HEK293 (cell line): ENCODE results near the gene TAS2R38.

Experiments used
- CTCF ChIA-PET: fragments of 350-600 bp; formaldehyde crosslinking; extraction: SDS; loops from one replicate; lab custom pipeline; 2021; ENCODE audit warnings: antibody characterized with exemption; lab: Yijun Ruan, JAX
- POLR2A ChIA-PET: fragments of 300-600 bp; formaldehyde crosslinking; extraction: SDS; loops from one replicate; lab custom pipeline; 2020; ENCODE audit warnings: antibody characterized with exemption, inconsistent platforms; lab: Yijun Ruan, JAX
- H3K27ac ChIP-seq: fragments of 200-500 bp; sonication (Bioruptor generic); 2 replicates; pipeline ENCODE4 v1.5.1; 2014; ENCODE audit warnings: low read depth, low read length, control low read depth, inconsistent platforms; ENCODE audit errors: extremely low read depth
- H3K36me3 ChIP-seq, 2 experiments: fragments of 200-500 bp in 1 of 2; sonication (Bioruptor generic) in 1 of 2; 1 replicate in 1 of 2; 2 replicates in 1 of 2; pipeline ENCODE4 v1.5.1; 2014 to 2017; ENCODE audit warnings: inconsistent platforms in 2 of 2, low read length in 2 of 2; ENCODE audit not compliant: control insufficient read depth in 2 of 2, insufficient read depth in 1 of 2
- H3K4me1 ChIP-seq: fragments of 200-500 bp; sonication (Bioruptor generic); 2 replicates; pipeline ENCODE4 v1.5.1; 2014; ENCODE audit warnings: mild to moderate bottlenecking, low read length, inconsistent platforms; ENCODE audit not compliant: control insufficient read depth, insufficient read depth
- H3K4me3 ChIP-seq: 2 replicates; pipeline ENCODE4 v1.5.1; 2011; ENCODE audit warnings: low read depth, mild to moderate bottlenecking, control low read depth, low read length, moderate library complexity
- H3K9me3 ChIP-seq: fragments of 200-500 bp; sonication (Bioruptor generic); 2 replicates; pipeline ENCODE4 v1.5.1; 2014; ENCODE audit warnings: low read depth, low read length, inconsistent platforms; ENCODE audit not compliant: control insufficient read depth, insufficient read depth
- HOXC10 ChIP-seq: sonication (generic); formaldehyde crosslinking; IDR thresholded peaks from 2 replicates; pipeline ENCODE4 v1.8.1; 2023; ENCODE audit warnings: mild to moderate bottlenecking, missing genetic modification reagents
- REST ChIP-seq: fragments of 450-650 bp; formaldehyde crosslinking; IDR thresholded peaks from 2 replicates; pipeline ENCODE4 v1.5.1; 2016; ENCODE audit warnings: missing biosample characterization, missing genetic modification characterization
- WT1 ChIP-seq: fragments of 450-650 bp; formaldehyde crosslinking; IDR thresholded peaks from 2 replicates; pipeline ENCODE4 v1.5.1; 2016; ENCODE audit warnings: missing biosample characterization, missing genetic modification characterization
- ZBTB48 ChIP-seq: fragments of 450-650 bp; formaldehyde crosslinking; IDR thresholded peaks from 2 replicates; pipeline ENCODE4 v1.5.1; 2016; ENCODE audit warnings: missing biosample characterization, missing genetic modification characterization
- ZEB2 ChIP-seq: fragments of 450-650 bp; formaldehyde crosslinking; IDR thresholded peaks from 2 replicates; pipeline ENCODE4 v1.5.1; 2016; ENCODE audit warnings: missing biosample characterization, missing genetic modification characterization
- ZNF10 ChIP-seq: fragments of 450-650 bp; formaldehyde crosslinking; IDR thresholded peaks from 2 replicates; pipeline ENCODE4 v1.5.1; 2017; ENCODE audit warnings: missing biosample characterization, missing genetic modification characterization
- ZNF184 ChIP-seq: fragments of 450-650 bp; IDR thresholded peaks from 2 replicates; pipeline ENCODE4 v1.5.1; 2018; ENCODE audit warnings: missing biosample characterization, mild to moderate bottlenecking, missing genetic modification characterization
- ZNF354C ChIP-seq: fragments of 450-650 bp; formaldehyde crosslinking; IDR thresholded peaks from 2 replicates; pipeline ENCODE4 v1.5.1; 2016; ENCODE audit warnings: missing biosample characterization, missing genetic modification characterization, low read depth, borderline replicate concordance
- ZNF394 ChIP-seq: fragments of 450-650 bp; formaldehyde crosslinking; IDR thresholded peaks from 2 replicates; pipeline ENCODE4 v1.5.1; 2016; ENCODE audit warnings: missing biosample characterization, missing genetic modification characterization, mild to moderate bottlenecking, moderate library complexity, borderline replicate concordance
- ZNF747 ChIP-seq: fragments of 450-650 bp; formaldehyde crosslinking; IDR thresholded peaks from 2 replicates; pipeline ENCODE4 v1.5.1; 2016; ENCODE audit warnings: missing biosample characterization, missing genetic modification characterization
- ZSCAN30 ChIP-seq: fragments of 450-650 bp; IDR thresholded peaks from 2 replicates; pipeline ENCODE4 v1.5.1; 2018; ENCODE audit warnings: missing biosample characterization, mild to moderate bottlenecking, missing genetic modification characterization, moderate library complexity
- ZSCAN4 ChIP-seq: fragments of 450-650 bp; formaldehyde crosslinking; IDR thresholded peaks from 2 replicates; pipeline ENCODE4 v1.5.1; 2017; ENCODE audit warnings: missing biosample characterization, missing genetic modification characterization
- TF ChIP-seq, protein P1 (sequence below): fragments of 450-650 bp; formaldehyde crosslinking; IDR thresholded peaks from 2 replicates; pipeline ENCODE4 v1.5.1; 2016; ENCODE audit warnings: missing biosample characterization, missing genetic modification characterization, borderline replicate concordance
- TF ChIP-seq, protein P2 (sequence below): fragments of 450-650 bp; formaldehyde crosslinking; IDR thresholded peaks from 2 replicates; pipeline ENCODE4 v1.5.1; 2017; ENCODE audit warnings: missing biosample characterization, missing genetic modification characterization
- TF ChIP-seq, protein P3 (sequence below): fragments of 450-650 bp; formaldehyde crosslinking; IDR thresholded peaks from 2 replicates; pipeline ENCODE4 v1.5.1; 2016; ENCODE audit warnings: missing biosample characterization, missing genetic modification characterization
- TF ChIP-seq, protein P4 (sequence below): fragments of 450-650 bp; formaldehyde crosslinking; IDR thresholded peaks from 2 replicates; pipeline ENCODE4 v1.5.1; 2016; ENCODE audit warnings: missing biosample characterization, missing genetic modification characterization
- TF ChIP-seq, protein P5 (sequence below): fragments of 450-650 bp; formaldehyde crosslinking; IDR thresholded peaks from 2 replicates; pipeline ENCODE4 v1.5.1; 2017; ENCODE audit warnings: missing biosample characterization, mild to moderate bottlenecking, missing genetic modification characterization, moderate library complexity
- TF ChIP-seq, protein P6 (sequence below): fragments of 450-650 bp; formaldehyde crosslinking; IDR thresholded peaks from 2 replicates; pipeline ENCODE4 v1.5.1; 2016; ENCODE audit warnings: missing biosample characterization, missing genetic modification characterization

TAS2R38 gene

DNA sequence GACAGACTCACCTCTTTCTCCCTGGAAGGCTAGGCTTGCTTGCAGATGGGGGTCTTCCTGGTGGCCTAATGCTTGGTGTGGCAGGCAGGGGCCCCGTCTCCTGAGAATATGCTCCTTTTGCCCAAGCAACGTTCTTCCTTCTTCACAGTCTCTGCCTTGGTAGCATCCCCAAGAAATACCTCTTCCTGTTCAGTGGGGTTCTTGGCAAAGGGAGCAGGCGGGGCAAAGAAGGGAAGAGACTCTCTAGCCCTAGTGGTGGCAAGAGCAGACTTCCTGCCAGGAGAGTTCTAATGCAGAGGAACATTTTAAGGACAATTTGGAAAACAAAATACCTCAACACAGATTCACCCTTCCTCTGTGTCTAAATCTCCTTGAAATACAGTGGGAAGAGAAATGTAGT, 26.8 kb downstream of the TAS2R38 start, which contains the start of gene CLEC5A (continued):
- TF ChIP-seq, protein P1, sequence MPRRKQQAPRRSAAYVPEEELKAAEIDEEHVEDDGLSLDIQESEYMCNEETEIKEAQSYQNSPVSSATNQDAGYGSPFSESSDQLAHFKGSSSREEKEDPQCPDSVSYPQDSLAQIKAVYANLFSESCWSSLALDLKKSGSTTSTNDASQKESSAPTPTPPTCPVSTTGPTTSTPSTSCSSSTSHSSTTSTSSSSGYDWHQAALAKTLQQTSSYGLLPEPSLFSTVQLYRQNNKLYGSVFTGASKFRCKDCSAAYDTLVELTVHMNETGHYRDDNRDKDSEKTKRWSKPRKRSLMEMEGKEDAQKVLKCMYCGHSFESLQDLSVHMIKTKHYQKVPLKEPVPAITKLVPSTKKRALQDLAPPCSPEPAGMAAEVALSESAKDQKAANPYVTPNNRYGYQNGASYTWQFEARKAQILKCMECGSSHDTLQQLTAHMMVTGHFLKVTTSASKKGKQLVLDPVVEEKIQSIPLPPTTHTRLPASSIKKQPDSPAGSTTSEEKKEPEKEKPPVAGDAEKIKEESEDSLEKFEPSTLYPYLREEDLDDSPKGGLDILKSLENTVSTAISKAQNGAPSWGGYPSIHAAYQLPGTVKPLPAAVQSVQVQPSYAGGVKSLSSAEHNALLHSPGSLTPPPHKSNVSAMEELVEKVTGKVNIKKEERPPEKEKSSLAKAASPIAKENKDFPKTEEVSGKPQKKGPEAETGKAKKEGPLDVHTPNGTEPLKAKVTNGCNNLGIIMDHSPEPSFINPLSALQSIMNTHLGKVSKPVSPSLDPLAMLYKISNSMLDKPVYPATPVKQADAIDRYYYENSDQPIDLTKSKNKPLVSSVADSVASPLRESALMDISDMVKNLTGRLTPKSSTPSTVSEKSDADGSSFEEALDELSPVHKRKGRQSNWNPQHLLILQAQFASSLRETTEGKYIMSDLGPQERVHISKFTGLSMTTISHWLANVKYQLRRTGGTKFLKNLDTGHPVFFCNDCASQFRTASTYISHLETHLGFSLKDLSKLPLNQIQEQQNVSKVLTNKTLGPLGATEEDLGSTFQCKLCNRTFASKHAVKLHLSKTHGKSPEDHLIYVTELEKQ (tag by site-specific recombination), result no peak
- no peak for TF ChIP-seq ZNF354C (tag by site-specific recombination)
- TF ChIP-seq ZEB2, result no peak
- no peak for TF ChIP-seq ZNF747 (tag by site-specific recombination)
- TF ChIP-seq ZNF394 (tag by site-specific recombination), result no peak
- no peak for TF ChIP-seq ZNF184
- TF ChIP-seq, protein P2, sequence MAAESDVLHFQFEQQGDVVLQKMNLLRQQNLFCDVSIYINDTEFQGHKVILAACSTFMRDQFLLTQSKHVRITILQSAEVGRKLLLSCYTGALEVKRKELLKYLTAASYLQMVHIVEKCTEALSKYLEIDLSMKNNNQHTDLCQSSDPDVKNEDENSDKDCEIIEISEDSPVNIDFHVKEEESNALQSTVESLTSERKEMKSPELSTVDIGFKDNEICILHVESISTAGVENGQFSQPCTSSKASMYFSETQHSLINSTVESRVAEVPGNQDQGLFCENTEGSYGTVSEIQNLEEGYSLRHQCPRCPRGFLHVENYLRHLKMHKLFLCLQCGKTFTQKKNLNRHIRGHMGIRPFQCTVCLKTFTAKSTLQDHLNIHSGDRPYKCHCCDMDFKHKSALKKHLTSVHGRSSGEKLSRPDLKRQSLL (tag by site-specific recombination), result no peak
- TF ChIP-seq, protein P3, sequence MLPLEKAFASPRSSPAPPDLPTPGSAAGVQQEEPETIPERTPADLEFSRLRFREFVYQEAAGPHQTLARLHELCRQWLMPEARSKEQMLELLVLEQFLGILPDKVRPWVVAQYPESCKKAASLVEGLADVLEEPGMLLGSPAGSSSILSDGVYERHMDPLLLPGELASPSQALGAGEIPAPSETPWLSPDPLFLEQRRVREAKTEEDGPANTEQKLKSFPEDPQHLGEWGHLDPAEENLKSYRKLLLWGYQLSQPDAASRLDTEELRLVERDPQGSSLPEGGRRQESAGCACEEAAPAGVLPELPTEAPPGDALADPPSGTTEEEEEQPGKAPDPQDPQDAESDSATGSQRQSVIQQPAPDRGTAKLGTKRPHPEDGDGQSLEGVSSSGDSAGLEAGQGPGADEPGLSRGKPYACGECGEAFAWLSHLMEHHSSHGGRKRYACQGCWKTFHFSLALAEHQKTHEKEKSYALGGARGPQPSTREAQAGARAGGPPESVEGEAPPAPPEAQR (tag by site-specific recombination), result no peak

DNA sequence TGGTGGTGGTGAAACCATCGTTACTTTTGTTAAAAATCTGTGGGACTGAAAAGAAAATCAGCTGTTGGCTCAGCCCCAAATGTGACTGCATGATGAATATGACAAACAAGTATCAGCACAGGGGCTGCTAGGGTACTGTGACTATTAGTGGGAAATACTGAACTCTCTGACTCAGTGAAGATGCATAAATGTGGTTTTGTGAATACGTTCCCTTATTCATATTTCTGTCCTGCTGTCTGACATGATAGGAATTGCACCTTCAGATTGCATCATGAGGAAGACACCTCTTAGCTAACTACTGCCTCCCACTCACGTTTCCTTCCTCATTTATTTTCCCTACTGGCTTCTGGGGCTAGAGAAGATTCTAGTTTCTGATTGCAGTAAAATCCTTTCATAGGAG, 28.2 kb downstream of the TAS2R38 start:
- ChIA-PET POLR2A (no interaction called here), CTCF (no interaction called here)
- no peak overlapping the region for H3K27ac ChIP-seq

GRCh38 chr7:141944811-141945210, 28.8 kb downstream of the TAS2R38 start:
- POLR2A ChIA-PET, result no interaction called here
- TF ChIP-seq, protein P4, sequence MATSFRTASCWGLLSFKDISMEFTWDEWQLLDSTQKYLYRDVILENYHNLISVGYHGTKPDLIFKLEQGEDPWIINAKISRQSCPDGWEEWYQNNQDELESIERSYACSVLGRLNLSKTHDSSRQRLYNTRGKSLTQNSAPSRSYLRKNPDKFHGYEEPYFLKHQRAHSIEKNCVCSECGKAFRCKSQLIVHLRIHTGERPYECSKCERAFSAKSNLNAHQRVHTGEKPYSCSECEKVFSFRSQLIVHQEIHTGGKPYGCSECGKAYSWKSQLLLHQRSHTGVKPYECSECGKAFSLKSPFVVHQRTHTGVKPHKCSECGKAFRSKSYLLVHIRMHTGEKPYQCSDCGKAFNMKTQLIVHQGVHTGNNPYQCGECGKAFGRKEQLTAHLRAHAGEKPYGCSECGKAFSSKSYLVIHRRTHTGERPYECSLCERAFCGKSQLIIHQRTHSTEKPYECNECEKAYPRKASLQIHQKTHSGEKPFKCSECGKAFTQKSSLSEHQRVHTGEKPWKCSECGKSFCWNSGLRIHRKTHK (tag by site-specific recombination), result no peak
- TF ChIP-seq REST (tag by site-specific recombination), result no peak
- TF ChIP-seq, protein P5, sequence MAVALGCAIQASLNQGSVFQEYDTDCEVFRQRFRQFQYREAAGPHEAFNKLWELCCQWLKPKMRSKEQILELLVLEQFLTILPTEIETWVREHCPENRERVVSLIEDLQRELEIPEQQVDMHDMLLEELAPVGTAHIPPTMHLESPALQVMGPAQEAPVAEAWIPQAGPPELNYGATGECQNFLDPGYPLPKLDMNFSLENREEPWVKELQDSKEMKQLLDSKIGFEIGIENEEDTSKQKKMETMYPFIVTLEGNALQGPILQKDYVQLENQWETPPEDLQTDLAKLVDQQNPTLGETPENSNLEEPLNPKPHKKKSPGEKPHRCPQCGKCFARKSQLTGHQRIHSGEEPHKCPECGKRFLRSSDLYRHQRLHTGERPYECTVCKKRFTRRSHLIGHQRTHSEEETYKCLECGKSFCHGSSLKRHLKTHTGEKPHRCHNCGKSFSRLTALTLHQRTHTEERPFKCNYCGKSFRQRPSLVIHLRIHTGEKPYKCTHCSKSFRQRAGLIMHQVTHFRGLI, result no peak
- TF ChIP-seq HOXC10 (CRISPR knock-in tag), result no peak
- TF ChIP-seq ZNF10, result no peak
- TF ChIP-seq, protein P6, sequence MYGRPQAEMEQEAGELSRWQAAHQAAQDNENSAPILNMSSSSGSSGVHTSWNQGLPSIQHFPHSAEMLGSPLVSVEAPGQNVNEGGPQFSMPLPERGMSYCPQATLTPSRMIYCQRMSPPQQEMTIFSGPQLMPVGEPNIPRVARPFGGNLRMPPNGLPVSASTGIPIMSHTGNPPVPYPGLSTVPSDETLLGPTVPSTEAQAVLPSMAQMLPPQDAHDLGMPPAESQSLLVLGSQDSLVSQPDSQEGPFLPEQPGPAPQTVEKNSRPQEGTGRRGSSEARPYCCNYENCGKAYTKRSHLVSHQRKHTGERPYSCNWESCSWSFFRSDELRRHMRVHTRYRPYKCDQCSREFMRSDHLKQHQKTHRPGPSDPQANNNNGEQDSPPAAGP (tag by site-specific recombination), result no peak

More for the DNA sequence above, 28.2 kb downstream of the TAS2R38 start:
- no peaks in the 10 kb centered on the region for H3K36me3 ChIP-seq
- TF ChIP-seq ZSCAN30 (tag by site-specific recombination) (no peak), ZSCAN4 (no peak), ZEB2 (no peak), ZBTB48 (tag by site-specific recombination) (no peak), WT1 (tag by site-specific recombination) (no peak)
- TF ChIP-seq, all 188 proteins: peak for 0
- Histone ChIP-seq H3K4me1 (no peaks in the 10 kb centered on the region), H3K4me3 (no peak overlapping the region), H3K9me3 (no peaks in the 10 kb centered on the region)

More at GRCh38 chr7:141944811-141945210, 28.8 kb downstream of the TAS2R38 start:
- CTCF ChIA-PET, result no interaction called here
- Histone ChIP-seq H3K4me3 (no peak overlapping the region), H3K36me3 (no peaks in the 10 kb centered on the region), H3K4me1 (no peaks in the 10 kb centered on the region), H3K9me3 (no peaks in the 10 kb centered on the region), H3K27ac (no peak overlapping the region)
